NCI-H128 (cell line): ENCODE data around the gene INPP5A.
"Not testable (repeated sequence)": the region's sequence is repeated elsewhere in the genome, so short reads cannot be mapped to it uniquely, and the experiment has no call there.

Experiments
- DNase-seq: peaks from one replicate; lab custom pipeline; 2025; ENCODE audit not compliant: unreplicated experiment; lab: John Stamatoyannopoulos, UW

Gene INPP5A

GRCh38 chr10:132735341-132735775 is 197.8 kb downstream of the INPP5A start:
- no peak for DNase-seq

GRCh38 chr10:132735923-132736391 is 198.4 kb downstream of the INPP5A start:
- no peak for DNase-seq

- DNase-seq, result no peak
Measured at GRCh38 chr10:132737390-132738048, 199.9 kb downstream of the INPP5A start.

GRCh38 chr10:132738454-132739224 is 201.1 kb downstream of the INPP5A start:
- DNase-seq, result no peak

GRCh38 chr10:132739225-132739613 is 201.6 kb downstream of the INPP5A start:
- DNase-seq, result no peak

- no peak for DNase-seq
Measured at GRCh38 chr10:132740588-132740987, 203.0 kb downstream of the INPP5A start.

GRCh38 chr10:132742167-132742836 is 204.7 kb downstream of the INPP5A start:
- DNase-seq, result no peak

- no peak for DNase-seq
Measured at GRCh38 chr10:132742837-132743194, 205.2 kb downstream of the INPP5A start.

GRCh38 chr10:132743196-132743924 is 205.8 kb downstream of the INPP5A start:
- DNase-seq, result not testable (repeated sequence)

GRCh38 chr10:132743925-132744490 is 206.4 kb downstream of the INPP5A start:
- no peak for DNase-seq

- DNase-seq, result no peak
Measured at GRCh38 chr10:132744839-132745238, 207.3 kb downstream of the INPP5A start.

GRCh38 chr10:132745511-132745910 is 207.9 kb downstream of the INPP5A start:
- no peak for DNase-seq

GRCh38 chr10:132745971-132746370 is 208.4 kb downstream of the INPP5A start:
- DNase-seq, result no peak

- DNase-seq, result no peak
Measured at GRCh38 chr10:132746386-132746785, 208.8 kb downstream of the INPP5A start.

GRCh38 chr10:132746801-132747625 is 209.4 kb downstream of the INPP5A start:
- no peak for DNase-seq

GRCh38 chr10:132748135-132748534 is 210.5 kb downstream of the INPP5A start:
- DNase-seq, result no peak

- DNase-seq, result no peak
Measured at GRCh38 chr10:132748545-132749370, 211.2 kb downstream of the INPP5A start.

GRCh38 chr10:132749371-132749795 is 211.8 kb downstream of the INPP5A start:
- DNase-seq, result no peak

GRCh38 chr10:132750936-132751335 is 213.3 kb downstream of the INPP5A start:
- no peak for DNase-seq
